Stimulated activated CD4-positive, alpha-beta T cell treated with anti-CD3 and anti-CD28 coated beads, Interleukin-1b, Interleukin-23, amount 100 ng/mL, for 48 hours (primary cell): ENCODE results near the gene FRMD1.

Experiments used
- DNase-seq: peaks from one replicate; pipeline ENCODE4 v3.0.0-alpha.2; 2020

Gene FRMD1

DNA sequence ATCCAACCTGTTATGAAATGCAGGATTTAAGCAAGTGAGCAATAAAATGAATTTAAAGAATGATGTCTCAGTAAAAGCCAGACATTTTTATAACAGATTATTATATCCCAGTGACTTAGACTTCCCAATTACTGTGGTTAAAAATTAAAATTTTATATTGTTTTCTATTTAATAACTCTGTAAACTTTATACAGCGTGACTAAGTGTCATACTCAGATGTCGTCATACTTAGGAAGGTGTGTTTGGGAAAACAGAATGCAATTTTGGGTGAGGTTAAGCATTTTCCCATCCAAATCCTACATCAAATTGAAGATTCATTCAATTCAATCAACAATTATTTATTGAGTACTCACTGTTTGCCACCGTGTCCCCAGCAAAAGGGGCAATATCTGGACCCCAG lies 31.4 kb upstream of the FRMD1 start:
- DNase-seq, result no peak

DNA sequence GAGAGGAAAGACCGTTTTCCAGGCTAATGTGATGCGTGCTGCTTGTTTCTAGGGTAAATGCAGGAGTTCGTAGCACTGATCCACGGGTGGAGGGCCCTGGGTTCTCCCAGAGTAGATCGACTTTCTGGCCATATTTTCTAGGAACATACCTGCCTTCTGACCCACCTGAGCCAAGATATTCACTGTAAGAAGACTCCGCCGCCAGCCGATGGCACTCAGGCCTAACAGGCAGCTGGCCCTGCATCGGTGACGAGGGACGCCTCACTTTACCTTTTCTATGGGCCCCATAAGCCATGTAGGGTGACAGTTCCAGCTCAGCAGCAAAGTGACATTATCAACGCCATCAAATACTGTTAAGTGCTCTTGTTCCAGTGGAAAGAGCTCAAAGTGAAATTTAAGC lies 30.2 kb upstream of the FRMD1 start:
- DNase-seq, result no peak

DNA sequence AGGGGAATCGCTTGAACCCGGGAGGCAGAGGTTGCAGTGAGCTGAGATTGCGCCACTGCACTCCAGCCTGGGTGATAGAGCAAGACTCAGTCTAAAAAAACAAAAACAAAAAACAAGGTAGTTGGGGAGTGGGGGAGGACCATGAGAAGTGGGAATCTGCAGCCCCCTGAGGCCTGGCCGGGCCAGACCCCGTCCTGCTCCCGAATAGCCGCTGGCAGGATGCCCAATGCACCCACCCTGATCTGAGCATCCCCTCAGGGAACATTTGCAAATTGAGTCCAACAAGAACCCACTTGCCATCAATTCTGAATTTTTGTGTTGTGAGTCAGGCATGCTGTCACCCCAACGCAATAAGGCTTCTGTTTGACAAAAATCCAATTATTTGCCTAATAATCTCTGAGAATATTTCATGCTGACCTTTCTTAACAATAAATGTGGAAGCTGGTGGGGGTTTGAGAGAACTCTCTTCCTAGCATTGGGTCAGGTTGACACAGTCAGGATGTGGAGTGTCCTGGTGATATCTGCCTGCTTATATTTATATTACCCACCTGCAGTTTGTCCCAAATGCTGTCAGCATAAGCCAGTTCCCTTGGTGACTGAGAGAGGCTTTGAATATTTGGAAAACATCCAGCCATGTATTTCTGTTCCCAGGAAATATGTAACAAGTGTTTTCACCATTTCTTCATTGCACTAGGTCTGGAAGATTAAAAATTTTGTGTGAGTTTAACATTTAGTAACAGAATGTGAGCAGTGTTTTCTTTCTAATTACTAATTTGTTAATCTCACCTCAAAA lies 28.4 kb upstream of the FRMD1 start:
- no peak for DNase-seq

DNA sequence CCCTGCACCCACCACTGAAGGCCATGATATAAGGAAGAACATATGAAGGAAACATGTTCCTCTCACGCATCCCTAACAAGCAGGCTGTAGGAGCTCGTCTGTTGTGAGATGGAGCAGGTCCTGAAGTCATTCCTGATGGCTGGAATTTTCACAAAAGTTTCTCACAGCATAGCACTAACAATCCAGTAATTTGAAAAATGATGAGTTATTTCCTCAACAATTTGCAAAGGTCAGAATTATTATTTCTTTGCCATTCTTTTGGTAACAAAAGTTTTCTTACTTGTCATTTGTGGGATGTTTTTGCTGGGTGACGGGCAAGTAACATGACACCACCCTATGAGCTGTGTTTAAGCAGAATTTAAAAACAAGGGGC lies 27.6 kb upstream of the FRMD1 start:
- no peak for DNase-seq

DNA sequence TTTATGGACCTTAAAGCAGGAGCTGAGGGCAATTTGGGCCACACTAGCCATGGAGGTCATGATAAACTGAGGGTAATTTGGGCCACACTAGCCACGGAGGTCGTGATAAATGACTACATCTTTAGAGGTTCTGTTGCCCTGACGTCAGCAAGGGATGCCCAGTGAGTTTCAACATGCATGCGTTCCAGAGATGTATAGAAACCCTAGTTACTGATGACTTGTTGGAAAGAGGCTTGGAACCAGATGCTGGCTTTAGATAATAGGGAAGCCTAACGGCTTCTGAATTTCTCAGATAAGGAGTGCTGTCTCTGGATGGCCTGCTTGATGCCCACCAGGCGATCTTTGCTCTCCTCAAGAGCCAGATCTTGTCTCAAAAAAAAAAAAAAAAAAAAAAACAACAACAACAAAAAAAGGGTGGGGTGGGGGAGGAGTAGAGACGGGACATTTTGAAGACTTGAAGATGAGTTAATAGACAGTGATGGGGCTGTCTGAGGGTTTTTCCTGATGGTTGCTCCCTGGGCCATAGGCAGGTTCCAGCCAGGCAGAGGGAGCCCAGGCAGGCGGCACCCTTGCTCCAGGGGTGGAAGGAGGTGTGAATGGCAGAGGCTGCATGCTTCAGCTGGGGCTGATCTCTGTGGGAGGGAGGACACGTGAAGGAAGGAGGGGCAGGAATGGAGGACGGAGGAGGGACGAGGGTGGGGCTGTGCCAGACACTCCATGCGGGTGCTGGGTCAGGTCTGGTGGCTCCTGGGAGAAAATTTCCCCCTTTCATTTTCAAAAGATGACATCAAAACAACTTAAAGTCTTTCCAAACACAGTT lies 27.0 kb upstream of the FRMD1 start:
- DNase-seq, result no peak

DNA sequence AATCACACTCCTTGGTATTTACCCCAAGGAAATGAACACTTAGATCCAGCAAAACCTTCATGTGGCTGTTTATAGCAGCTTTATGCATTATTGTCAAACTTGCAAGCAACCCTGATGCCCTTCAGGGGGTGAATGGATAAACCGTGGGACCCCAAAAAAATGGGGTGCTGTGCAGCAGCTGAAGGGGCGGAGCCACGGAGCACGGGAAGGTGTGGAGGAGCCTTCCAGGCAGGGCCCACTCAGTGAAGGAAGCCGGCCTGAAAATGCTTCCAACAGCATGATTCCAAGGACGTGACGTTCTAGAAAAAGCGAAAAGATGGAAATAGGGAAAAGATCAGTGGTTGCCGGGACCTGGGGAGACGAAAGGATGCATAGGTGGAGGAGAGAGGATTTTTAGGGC lies 25.6 kb upstream of the FRMD1 start:
- DNase-seq, result no peak

DNA sequence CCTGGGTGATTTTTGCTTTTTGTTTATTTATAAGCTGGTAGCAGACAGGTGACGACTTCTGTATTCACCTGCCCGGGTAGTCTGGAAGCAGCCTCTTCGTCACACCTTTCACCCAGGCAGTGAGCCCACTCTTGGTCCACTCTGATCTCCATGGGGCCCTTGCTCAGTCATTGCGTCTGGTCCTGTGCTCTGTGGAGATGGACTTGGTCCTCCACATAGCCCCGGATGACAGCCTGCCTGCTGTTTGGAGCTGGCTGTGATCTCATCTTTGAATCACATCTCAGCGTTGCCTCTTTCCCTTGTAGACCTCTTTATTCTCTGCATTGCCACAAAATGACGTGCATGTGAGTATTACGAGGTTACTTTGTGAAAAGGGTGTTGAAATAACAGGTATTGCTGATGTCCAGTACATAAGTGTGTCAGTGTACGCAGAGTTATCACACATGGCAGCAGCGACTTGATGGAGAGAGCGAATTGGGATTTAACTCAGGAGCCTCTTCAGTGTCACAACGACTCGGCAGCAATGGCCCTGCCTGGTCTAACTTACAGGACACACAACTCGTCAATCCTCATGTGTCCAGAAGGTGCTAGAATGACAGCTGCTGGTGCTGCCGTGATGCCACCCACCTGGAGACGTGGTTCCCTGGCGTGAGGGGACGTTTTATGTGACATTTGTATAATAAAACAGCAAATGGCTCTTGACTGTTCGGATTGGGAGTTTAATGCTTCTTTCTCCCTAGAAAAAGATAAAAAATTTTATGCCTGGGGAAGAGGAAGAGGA lies 24.2 kb upstream of the FRMD1 start:
- no peak for DNase-seq

DNA sequence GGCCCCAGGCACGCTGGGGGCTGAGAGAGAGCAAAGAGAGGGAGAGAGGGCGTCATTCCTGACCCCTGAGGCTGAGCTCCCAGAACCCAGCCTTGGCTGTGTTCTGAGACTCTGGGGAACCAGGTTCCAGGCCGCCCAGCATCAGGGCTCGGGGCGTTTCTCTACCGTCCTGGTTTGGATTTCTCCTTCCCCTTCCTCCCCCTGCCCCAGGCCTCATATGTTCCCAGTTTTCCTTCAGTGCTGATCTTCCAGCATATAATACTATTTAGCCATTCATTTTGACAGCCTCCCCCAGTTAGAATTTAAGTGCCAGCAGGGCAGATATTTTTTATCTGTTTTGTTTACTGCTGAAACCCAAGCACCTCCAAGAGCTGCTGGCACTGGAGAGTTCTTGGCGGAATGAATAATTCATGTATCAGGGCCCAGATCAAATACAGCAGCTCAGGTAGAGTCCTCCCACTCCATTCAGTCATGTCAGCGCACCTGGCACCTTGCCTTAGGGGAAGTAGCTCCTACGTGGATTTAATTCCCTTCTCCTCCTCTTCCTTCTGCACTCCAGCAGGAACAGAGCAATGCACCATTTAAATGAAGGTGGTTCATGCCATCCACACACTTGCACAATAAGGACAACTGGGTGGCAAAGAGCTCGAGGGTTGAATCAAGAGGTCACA lies 23.4 kb upstream of the FRMD1 start:
- no peak for DNase-seq

DNA sequence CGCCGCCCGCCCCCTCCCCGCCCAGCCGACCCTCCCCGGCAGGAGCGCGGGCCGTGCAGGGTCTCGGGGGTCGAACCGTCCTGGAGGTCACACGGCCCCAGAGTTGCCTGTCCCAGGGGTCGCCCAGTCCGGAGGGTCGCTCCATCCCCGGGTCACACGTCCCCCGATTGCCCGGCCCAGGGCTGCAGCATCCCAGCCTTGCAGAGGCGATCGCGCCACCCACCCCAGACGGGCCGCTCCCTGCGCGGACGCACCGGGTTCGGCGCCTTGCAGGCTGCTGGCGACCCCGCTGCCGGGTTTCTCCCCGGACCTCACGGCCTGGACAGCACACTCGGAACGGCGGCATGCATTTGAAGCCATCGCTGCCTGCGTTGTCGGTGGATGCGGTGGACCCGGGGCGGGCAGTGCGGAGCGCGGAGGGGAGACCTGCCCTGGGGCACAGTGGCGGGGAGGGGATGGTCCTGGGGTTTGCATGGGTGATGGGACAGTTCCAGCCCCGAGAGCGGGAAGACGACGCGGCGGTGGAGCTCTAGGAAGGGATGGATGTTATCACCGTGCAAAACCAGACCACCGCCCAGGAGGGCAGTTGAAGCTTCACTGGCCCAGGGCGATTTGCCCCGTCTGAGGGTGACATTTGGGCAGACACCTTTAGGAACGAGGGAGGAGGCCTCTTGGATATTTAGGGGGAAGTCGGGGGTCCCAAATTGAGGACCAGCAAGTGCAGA lies 22.7 kb upstream of the FRMD1 start:
- no peak for DNase-seq

DNA sequence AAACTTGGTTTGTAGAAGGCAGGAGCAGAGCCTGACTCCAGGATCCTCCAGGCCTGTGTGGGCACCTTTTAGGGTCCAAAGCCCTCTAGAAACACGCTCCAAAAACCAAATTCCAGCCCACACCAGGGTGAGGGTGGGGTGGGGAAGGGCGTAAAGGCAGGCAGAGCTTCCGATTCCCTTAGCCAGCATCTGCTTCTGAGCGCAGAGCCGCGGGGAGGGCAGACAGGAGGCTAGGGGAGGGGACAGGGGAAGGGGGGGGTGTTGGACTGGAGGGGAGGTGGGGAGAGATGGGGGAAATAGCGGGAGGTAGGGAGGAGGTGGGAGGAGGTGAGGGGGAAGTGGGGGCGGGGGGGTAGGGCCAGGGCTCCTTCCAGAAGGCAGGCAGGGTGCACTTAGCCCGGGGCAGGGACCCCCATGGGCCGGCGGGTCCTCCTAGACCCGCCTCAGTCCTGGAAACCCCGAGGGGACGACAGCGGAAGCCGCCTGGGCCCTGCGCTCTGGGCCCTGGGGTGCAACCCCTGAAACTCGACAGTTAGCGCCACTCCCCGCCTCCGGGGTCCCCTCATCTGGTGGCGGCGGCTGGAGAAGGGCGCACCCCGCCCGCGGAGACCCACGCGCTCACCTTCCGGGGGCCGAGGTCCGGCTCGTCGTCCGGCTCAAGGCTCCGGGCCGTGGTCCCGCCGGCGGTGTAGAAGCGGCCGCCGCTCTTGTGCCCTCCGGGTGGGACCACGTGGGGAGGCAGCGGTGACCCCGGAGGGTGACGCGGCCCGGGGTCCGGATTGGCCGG lies 22.0 kb upstream of the FRMD1 start:
- no peak for DNase-seq

DNA sequence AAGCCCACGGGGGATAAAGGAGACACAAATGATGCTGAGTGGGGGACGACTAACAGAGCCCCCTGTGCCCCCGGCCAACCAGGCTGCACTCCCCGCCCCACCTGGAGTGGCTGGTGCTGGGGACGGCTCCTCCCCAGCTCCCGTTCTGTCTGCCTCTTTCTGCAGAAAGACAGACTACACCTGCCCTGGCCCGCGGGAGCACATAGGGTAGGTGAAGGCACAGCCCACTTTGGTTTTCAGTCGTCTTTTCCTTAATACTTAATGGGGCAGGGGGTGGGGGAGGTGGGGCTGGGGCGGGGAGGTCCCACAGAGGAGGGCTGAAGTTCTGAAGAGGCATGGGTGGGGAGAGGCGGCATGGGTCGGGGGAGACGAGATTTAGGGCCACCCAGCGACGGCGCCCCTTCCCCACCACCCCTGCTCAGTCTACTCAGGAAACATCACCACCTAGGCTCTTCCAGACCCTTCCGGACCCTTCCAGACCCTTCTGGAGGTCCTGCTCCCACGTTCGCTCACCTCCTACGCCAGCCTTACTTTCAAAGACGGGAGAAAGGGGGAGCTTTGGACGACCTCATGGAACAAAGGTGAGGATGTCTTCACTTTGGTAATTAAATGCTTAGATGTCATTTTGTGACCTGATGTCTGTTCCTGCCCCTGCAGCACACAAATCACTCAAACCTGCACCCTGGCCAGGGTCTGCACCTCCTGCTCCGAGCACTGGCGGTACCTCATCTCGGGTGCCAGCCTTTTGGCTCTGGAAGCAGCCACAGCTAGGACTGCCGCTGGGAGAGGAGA lies 21.2 kb upstream of the FRMD1 start:
- no peak for DNase-seq

DNA sequence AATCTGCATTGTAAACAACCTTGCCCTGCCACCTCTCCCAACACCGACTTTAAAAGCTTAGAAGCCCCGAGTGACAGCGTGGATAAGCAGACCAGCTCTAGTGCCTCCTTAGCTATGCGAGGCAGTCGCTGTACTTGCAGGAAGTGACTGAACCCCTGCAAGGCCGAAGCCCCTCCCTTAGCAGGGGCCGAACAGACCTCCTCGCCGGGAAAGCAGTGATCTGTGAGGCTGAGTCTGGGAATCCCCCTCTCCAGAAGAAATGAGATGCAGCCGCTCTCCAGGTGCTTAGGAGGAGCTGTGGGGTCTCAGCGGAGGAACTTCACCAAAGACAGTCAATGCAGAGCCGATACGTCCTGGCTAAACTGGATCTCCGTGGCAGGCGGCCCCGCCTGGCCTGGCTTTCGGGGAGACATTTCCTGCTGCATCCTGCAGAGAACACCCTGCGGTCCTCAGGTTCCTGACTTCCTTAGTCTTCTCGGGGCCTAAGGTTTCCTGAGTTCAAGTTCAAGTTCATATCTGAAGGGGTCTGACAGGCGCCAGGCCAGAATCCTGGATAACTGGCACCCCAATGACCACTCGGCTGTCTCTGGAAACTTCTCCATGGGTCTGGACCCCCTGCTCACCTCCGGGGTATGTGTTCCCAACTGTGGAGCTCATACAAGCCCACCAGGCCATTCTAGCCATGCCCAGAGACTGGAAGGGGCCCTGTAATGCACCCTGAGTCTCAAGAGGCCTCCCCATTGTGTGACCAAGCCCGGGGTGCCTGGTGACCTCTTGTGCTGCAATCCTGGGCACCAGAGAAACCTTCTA lies 20.4 kb upstream of the FRMD1 start:
- DNase-seq, result no peak

DNA sequence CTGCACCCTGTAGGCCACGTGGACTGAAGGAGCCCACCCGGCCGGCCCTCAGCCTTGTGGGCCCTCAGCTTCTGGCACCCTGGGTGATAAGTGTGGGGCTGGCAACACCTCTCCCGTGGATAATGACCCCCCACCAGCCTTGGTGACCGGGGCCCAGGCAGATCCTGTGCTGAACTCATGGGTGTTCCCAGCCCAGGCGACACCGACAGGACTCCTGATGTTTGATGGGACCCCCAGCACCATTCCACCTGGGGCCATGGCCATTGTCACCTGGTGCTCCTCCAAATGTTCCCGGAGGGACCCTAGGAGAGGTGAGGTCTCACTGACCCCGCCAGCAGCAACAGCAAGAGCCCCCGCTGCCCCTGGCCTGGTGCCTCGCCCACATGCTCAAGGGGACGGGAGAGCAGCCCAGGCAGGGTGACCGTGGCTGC lies 19.4 kb upstream of the FRMD1 start:
- no peak for DNase-seq

DNA sequence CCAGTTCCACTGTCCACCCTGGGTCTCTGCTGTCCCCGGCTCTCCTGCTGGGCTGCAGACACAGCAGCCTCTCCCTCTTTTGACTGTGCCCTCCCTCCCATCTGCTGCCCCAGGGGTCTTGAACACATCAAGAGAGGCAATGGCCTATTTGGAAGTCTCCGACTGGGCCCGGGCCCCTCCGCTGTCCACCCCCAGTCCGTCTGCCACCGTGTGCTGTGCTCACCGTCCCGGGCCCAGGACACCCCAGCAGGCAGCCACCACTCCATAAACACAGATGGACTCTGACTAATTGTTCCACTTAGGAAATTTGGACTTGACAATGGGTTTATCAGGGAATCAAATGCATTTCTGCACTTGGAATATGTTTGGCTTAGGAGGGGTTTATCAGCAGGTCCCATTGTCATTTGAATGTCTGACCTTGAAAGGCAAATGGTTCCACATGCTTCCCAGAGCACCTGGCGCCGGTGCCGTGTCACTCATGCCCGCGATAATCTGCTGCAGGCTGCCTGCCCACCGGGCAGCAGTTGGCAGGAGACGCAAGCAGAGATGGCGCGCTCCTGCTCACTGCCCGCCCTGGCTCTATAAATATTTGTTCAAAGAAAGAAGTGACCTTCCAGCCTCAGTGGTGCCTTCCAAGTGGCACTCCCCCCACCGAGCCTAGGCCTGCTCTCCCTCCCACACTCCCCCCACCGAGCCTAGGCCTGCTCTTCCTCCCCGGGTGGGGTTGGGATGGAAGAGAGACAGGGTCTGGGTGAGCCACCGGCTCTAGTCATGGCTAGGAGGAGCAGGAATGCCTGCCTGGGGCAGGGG lies 18.8 kb upstream of the FRMD1 start:
- no peak for DNase-seq

DNA sequence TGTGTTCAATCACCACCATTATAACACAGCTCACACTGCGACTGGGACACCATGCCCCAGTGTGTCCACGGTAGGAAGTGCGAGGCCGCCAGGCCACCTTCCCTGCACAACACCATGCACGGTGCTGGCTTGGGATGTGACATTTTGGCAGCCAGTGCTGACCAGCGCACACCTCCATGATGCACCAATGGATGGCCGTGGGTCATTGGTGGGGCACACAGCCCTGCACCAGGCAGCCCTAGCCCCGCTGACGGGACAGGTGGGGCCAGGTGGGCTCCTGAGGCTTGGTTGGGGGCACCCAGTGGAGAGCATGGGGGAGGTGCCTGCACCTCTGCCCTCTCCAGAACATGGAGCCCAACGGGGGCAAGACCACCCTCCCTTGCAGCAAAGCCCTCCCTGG lies 18.2 kb upstream of the FRMD1 start:
- no peak for DNase-seq

DNA sequence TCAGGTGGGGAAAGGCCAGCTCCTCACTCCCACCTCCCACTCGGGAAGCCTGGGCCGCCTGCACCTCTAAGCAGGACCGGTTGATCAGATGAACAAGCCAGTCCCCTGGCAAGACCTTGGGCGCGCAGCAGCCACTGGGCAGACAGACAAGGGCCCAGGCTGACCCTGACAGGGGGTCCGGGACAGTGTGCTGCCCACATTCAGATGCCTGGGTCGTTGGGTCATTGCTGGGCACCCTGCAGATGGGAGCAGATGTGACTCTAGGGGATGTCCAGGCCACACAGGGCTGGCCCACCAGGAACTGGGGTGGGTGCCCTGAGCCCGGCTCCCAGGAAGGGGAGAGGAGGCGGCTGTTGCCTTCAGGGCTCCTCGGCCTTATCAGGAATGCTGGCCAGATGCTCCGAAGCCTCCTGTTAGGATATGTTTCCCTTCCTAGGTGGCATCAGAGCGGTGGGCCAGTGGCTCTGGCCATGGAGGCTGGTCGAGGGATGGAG lies 17.3 kb upstream of the FRMD1 start:
- no peak for DNase-seq

DNA sequence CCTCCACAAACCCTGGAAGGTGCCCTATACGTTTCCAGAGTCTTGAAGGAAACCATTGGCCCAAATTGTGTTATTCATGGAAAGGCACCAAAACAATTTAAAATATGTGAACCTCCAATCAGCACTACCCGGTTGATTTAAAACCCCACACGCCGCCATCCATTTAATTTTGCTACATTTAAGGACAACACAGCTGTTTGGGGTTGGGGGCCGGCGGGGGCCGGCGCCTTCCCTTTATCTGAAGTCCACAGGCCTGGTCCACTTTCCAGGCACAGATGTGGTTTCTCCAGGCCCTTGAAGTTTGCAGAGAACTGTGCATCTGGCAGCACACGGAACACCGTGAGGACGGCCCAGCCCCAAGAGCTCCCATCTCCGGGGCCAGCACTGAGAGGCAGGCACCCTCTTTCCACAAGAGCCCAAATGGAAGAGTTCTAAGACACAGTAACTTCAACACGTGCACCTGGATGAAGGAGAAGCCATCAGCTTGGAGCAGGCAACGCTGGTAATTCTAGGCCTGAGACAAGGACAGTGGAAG lies 16.8 kb upstream of the FRMD1 start:
- no peak for DNase-seq

DNA sequence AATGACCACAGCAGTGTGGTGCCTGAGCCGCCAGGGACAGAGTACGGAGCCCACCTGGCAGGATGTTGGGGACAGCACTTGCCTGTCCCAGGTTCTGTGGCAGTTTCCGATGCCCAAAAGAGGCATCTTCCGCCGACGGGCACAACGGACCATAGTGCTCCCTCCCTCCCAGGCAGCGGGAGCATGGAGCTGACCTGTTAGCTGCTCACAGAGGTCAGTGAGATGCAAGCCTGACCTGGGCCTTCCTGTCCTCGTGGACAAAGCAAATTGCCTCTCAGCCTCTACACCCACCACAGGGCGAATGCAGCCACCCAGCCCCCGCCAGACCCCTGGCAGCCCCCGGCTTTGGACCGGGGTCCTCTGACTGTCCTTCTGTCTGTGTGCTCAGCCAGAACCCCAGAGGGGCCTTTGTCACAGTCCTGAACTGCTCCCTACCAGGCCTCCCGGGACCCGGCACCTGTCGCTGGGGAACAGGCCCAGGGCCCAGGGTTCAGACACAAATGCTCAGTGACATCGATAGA lies 16.2 kb upstream of the FRMD1 start:
- DNase-seq, result no peak
